NOMO-1 (cell line): ENCODE data around the gene FAM149A.

Source experiments
- DNase-seq, 2 experiments: peaks; one replicate each; lab custom pipeline; 2025; ENCODE audit not compliant: unreplicated experiment in 2 of 2; lab: John Stamatoyannopoulos, UW

FAM149A gene

DNA sequence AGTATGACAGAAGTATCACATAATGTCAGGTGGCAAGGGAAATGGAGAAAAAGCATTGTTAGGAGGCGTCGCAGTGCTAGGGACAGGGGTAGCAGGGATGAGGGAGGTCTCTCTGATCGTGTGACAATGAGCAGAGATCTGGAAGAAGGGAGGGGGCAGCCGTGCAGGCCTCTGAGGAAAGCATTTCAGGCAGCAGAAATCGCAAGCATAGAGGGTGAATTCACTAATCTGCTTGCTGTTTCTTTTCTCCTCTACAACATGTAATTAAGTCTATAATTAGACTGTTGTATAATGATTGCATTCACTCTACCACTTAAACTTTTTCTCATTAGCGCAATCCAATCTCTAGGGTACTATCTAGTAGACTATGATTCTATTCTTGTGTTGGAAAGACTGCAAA is 96.0 kb downstream of the FAM149A start:
- DNase-seq = no peak

DNA sequence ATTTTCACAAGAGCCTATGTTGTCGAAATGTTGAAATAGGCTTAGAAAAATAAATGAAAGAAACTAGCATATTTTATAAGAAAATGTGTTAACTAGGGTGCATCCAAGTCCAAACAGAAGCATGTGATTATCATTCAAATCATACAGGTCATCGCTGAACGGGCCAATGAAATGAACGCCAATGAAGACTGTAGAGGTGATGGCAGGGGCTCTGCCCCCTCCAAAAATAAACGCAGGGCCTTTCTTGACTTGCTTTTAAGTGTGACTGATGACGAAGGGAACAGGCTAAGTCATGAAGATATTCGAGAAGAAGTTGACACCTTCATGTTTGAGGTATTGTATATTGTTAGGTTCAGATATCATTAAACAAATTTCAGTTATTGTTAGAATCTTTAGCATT is 96.5 kb downstream of the FAM149A start:
- DNase-seq = no peak

DNA sequence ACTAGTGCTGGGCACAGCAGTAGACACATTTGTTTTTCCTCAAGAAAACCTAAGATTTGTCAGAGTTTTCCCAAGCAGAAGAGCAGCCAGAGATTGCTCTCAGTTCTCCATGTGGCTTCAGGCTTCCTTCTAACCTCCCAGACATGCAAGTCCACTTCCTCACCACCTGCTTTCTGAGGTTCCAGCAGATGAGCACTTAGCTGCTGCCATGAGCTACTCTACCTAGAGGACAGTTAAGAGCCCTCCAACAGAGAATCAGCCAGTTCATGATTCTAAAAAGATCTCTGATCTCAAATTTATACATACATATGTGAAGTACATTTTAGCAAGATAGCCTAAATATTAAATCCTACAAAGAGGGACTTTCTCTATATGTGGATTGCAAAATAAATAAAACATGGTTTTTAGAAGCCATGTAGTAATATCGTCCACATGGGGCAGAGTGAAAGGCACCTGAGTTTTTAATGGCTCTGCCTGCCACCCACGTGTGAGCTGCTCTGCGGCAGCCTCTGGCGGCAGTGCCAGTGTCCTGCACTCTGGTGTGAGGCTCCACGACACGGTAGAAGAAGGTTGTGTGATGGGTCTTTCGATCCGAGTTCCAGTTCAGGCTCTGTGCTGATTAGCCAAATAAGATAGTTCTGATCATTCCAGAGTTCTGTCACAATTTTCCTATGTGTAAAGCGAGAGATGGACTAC is 97.2 kb downstream of the FAM149A start:
- peak; percentile 62 to 78 for DNase-seq

DNA sequence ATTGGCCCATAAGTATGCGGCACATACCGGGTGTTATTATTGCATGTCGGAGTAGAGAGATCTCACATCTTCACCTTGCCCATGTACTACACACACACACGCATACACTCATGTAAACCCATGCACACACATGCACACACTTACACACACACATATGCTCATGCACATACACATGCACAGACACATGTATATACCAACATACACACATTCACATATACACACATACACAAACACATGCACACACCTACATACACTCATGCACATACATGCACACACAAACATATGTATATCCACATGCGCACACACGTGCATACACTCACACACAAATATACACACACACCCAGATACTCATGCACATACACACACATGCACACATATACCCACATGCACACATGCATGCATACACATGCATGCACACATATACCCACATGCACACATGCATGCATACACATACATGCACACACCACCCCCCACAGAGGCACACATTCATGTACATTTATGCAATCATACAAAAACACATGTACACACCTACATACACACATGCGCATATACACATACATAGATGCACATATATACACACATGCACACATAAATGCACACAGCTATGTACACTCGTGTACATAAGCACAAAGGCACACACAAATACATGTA is 98.1 kb downstream of the FAM149A start:
- no peak for DNase-seq

DNA sequence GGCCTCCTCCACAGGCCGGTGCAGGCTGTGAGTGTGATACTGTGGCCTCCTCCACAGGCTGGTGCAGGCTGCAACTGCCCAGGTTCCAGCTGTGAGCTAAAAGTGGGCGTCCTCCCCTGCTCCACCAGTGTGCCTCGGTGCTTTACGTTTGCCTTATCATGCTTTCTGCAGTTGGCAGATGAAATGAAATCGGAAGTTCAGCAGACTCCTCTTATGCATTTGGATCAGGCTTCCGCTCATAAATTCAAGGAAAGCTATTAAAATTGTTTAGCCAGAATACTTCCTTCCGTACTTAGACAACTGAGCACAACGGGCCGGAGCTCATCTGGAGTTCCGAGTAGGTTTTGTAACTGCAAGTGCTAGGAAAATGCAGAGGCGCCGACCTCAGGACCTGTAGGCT is 98.9 kb downstream of the FAM149A start:
- peak; percentile 62 to 75 for DNase-seq

DNA sequence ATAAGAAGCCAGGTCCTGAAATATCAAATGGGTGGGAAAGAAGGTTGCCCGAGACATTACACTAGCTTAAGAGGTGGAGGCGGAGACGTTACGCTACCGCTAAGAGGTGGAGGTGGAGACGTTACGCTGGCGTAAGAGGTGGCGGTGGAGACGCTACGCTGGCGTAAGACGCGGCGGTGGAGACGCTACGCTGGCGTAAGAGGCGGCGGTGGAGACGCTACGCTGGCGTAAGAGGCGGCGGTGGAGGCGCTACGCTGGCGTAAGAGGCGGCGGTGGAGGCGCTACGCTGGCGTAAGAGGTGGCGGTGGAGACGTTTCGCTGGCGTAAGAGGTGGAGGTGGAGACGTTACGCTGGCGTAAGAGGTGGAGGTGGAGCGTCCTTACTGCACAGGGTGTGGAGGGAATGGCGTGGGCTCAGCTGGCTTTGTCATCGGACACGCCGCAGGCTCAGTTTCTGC is 99.6 kb downstream of the FAM149A start:
- peak; percentile 92 to 94 for DNase-seq

DNA sequence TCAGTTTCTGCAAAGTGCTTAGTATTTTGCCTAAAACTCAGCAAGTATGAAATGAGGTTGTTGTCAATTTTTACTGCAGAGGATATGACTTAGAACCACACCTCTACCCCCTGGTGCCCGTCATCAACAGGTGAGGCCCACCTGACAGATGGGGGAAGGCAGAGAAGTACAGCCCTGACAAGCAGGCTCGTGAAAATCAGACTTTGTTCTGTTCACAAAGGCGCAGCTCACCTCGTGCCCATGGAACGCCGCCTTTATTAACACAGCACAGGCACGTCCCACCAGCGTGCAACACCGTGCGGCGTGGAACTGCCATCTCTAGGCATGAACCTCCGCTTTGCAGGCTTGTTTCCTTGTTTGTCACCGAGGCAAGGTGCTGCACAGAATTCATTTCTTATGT is 100.2 kb downstream of the FAM149A start:
- no peak for DNase-seq

DNA sequence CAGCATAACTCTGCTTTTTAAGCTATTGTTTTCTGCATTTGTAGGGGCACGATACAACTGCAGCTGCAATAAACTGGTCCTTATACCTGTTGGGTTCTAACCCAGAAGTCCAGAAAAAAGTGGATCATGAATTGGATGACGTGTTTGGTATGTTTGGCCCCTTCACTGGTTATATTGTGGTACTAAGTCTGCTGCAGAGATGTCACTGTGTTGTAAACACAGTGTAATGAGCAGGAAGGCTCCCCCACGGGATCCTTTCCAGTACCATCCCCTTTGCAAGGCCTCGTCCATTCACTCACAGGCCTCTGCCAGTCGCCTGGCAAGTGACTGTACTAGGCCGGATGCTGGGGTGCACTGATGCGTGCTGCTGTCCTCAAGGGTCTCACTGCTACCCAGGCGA is 100.7 kb downstream of the FAM149A start:
- no peak for DNase-seq

DNA sequence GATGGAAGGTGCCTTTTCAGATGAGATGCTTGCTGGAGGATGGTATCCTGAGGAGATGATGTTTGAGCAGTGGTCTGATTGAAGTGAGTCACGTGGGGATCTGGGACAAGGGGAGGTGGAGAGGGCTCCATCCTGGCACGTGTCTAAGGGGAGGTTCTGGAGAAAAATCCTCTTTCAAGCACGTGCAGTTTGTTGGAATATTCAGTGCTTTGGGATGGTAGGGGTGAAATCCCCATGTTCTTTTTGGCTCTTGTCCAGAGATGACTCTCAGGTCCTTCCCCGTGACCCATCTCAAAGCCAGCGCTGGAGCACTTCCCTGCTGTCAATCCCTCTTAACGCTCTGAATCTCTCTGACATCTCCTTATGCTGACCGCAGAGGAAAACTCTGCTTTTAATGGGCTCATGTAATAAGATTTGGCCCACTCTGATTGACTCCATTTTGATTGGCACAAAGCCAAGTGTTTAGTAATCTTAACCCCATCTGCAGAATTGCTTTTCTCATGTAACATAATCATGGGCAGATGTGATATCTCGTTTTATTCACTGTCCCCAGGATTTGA is 112.0 kb downstream of the FAM149A start:
- no peak for DNase-seq

DNA sequence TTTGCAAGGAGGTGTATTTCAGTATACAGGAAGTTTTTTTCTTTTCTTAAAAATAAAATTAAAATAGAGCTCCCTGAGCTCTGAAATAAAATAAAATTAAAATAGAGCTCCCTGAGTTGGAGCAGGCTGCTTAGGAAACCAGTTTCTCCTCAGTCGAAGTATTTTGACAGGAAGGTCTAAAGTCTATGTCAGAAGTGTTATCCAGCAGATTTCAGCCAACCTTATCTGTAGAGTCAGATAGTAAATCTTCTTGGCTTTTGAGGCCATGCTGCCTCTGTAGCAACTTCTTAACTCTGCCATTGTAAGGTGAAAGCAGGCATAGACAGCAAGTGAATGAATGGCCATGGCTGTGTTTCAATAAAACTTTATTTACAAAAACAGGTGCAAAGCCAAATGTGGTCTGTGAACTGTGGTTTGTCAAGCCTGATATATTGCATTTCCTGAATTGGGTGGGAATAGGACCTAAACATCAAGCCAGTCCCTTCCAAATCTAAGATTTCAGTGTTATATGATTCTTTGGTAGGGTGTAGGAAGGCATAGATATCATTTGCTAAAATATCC is 113.3 kb downstream of the FAM149A start:
- DNase-seq = no peak

DNA sequence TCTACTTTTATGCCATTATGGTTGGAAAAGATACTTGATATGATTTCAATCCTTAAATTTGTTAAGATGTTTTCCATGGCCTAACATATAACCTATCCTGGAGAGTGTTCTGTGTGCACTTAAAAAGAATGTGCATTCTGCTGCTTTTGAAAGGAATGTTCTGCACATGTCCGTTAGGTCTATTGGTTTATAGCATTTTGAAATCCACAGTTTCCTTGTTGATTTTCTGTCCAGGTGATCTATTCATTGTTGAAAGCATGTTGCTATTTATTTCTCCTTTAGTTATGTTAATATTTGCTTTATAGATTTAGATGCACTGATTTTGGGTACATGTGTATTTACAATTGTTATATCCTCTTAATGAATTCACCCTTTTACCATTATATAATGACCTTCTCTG is 117.1 kb downstream of the FAM149A start:
- no peak for DNase-seq
